ENCODE measurements around the gene MORN3. TPM values are rescaled to one million over a fixed set of nuclear protein-coding genes. Genes with fewer than 3 reads are reported as not detected.
"Not testable (repeated sequence)": the region's sequence is repeated elsewhere in the genome, so short reads cannot be mapped to it uniquely, and the experiment has no call there.

MORN3 gene
- total and polyA plus RNA-seq, 9 of the 15 experiments (the other 6 are each of a cell fraction or from before 2014, with no cell fraction given), result 0.09 to 0.27 (median 0.20) TPM

DNA sequence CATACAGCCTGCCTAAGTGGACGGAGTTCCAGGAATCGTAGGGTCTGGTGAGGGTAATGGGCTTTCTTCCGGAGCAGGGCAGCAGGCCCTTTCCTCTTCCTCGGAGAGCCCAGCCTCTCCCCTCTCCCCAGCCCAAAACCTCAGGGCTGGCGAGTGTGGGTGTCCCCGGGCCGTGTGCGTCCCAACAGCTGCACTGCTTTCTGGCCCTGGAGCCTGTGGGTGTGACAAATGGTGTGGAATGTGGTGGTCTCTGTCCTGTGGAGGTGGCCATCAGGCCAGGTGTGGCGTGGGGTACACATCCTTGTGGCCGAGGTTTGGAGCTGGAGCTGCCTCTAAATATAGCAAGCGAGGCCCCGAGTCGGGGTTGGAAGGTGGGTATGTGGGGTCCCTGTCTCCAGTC is 34.6 kb downstream of the MORN3 start:
- 0 out of 4 replicates have a peak, but pooled peaks of 1 of the 2 experiments have one; percentile 3 for TF ChIP-seq KDM1A (IDR thresholded peaks at IDR 0.05)
- TF ChIP-seq RBFOX2 (IDR thresholded peaks at IDR 0.05; ENCODE audit: low read depth, low read length), result 0 out of 2 replicates have a peak, but pooled peaks have one; percentile 33
- TF ChIP-seq POLR2G (IDR thresholded peaks at IDR 0.05; ENCODE audit: low read depth, low read length), result peak; percentile 42; the same call in 1 of the 2 replicates
- no peak for TF ChIP-seq ZNF354B (CRISPR knock-in tag; IDR thresholded peaks at IDR 0.05)
- ATAC-seq (no peak), DNase-seq (ENCODE audit: extremely low read depth in 1 of 4, low spot score in 3 of 4) (peak in 1 of 4 experiments; percentile 8), FAIRE-seq (no peak)
- H3K9ac ChIP-seq (ENCODE audit: insufficient read depth in 1 of 2, low read depth in 2 of 2, low read length in 2 of 2), result peak overlapping the region in 1 of 2 experiments; percentile 23; a peak in 2 of 4 replicates
- BruUV-seq (replicated peaks), result no TSS peak
- peaks cover 58% of the 10 kb centered on the region for H3K79me2 ChIP-seq (ENCODE audit: control insufficient read depth, insufficient read depth, low read length)
- no peak overlapping the region for H3K4me3 ChIP-seq
- no peaks in the 10 kb centered on the region for H3K9me3 ChIP-seq (replicated peaks; ENCODE audit: control insufficient read depth, insufficient read depth, low read depth, low read length)
- no peaks in the 10 kb centered on the region for H3K9me1 ChIP-seq (ENCODE audit: control insufficient read depth, insufficient read depth, low read length)
- WGBS (ENCODE audit: insufficient coverage, low coverage, missing lambda C conversion rate), result 94% methylated on average over 10 of the region's 13 CpGs
- no peaks in the 10 kb centered on the region for H3K27me3 ChIP-seq (ENCODE audit: control insufficient read depth in 2 of 2, insufficient read depth in 2 of 2, low read length in 2 of 2)
- H3K4me1 ChIP-seq (replicated peaks in 1 of 2; ENCODE audit: control insufficient read depth in 2 of 2, insufficient read depth in 2 of 2, low read length in 2 of 2), result peaks cover 31 to 38% of the 10 kb centered on the region in 2 experiments
- H3K36me3 ChIP-seq (ENCODE audit: control insufficient read depth, insufficient read depth, low read length), result peaks cover 43% of the 10 kb centered on the region; the same call in 2 of the 3 replicates
- no peak overlapping the region for H3K4me2 ChIP-seq (ENCODE audit: insufficient read depth, low read length)
- in situ Hi-C loops (cut with MboI) (no loop called here), intact Hi-C loops (cut with micrococcal nuclease) (no loop called here)
- no peak overlapping the region for H3K27ac ChIP-seq (ENCODE audit: extremely low read depth, low read depth, low read length)
- POLR2A ChIA-PET, result interaction anchor here (0.6 to 1.8 kb wide), 3 partner anchors 8 to 15 kb away, joined by 3 to 14 read pairs (median 5); partner anchors contain the start of gene ORAI1
- CTCF ChIA-PET (ENCODE audit: low intra/inter-chr PET ratio), result no interaction called here
- peaks cover 8% of the 10 kb centered on the region for H4K20me1 ChIP-seq (replicated peaks; ENCODE audit: control insufficient read depth, insufficient read depth, low read length)
- H2AFZ ChIP-seq (ENCODE audit: low read depth, low read length), result no peak overlapping the region

DNA sequence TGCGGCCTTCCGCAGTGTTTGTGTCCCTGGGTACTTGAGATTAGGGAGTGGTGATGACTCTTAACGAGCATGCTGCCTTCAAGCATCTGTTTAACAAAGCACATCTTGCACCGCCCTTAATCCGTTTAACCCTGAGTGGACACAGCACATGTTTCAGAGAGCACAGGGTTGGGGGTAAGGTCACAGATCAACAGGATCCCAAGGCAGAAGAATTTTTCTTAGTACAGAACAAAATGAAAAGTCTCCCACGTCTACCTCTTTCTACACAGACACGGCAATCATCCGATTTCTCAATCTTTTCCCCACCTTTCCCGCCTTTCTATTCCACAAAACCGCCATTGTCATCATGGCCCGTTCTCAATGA is 35.6 kb downstream of the MORN3 start:
- H4K20me1 ChIP-seq (replicated peaks; ENCODE audit: control insufficient read depth, insufficient read depth, low read length); H3K9ac ChIP-seq (ENCODE audit: insufficient read depth in 1 of 2, low read depth in 2 of 2, low read length in 2 of 2); intact Hi-C loops (cut with micrococcal nuclease); H3K27ac ChIP-seq (ENCODE audit: extremely low read depth, low read depth, low read length); DNase-seq (ENCODE audit: extremely low read depth in 1 of 4, low spot score in 3 of 4); in situ Hi-C loops (cut with MboI); H2AFZ ChIP-seq (ENCODE audit: low read depth, low read length); H3K9me3 ChIP-seq (replicated peaks; ENCODE audit: control insufficient read depth, insufficient read depth, low read depth, low read length); ATAC-seq; BruUV-seq (replicated peaks); CTCF ChIA-PET (ENCODE audit: low intra/inter-chr PET ratio); FAIRE-seq; H3K9me1 ChIP-seq (ENCODE audit: control insufficient read depth, insufficient read depth, low read length); H3K4me3 ChIP-seq; H3K4me2 ChIP-seq (ENCODE audit: insufficient read depth, low read length); H3K27me3 ChIP-seq (ENCODE audit: control insufficient read depth in 2 of 2, insufficient read depth in 2 of 2, low read length in 2 of 2): not testable (repeated sequence)
- no CpG with 5 or more reads among the region's 11 CpGs for WGBS (ENCODE audit: insufficient coverage, low coverage, missing lambda C conversion rate)
- peaks cover 39 to 42% of the 10 kb centered on the region in 2 experiments for H3K4me1 ChIP-seq (replicated peaks in 1 of 2; ENCODE audit: control insufficient read depth in 2 of 2, insufficient read depth in 2 of 2, low read length in 2 of 2)
- POLR2A ChIA-PET, result interaction anchor here (0.6 to 0.9 kb wide), 2 partner anchors 8 to 12 kb away, joined by 3 read pairs; no protein-coding TSS in a partner anchor
- peaks cover 40% of the 10 kb centered on the region; the same call in 2 of the 3 replicates for H3K36me3 ChIP-seq (ENCODE audit: control insufficient read depth, insufficient read depth, low read length)
- H3K79me2 ChIP-seq (ENCODE audit: control insufficient read depth, insufficient read depth, low read length), result peaks cover 66% of the 10 kb centered on the region
- TF ChIP-seq CBFA2T2 (conservative IDR thresholded peaks at IDR 0.05) (peak; percentile 41; the same call in 1 of the 2 replicates), KDM1A (IDR thresholded peaks at IDR 0.05) (peak in 1 of 2 experiments; percentile 42; a peak in 1 of 4 replicates), TAL1 (IDR thresholded peaks at IDR 0.05) (0 out of 2 replicates have a peak, but pooled peaks have one; percentile 8), CBFA2T3 (IDR thresholded peaks at IDR 0.05) (peak; percentile 61)
